OCI-M2 (cell line): ENCODE results near the gene CSAD.

Experiments
- DNase-seq: peaks from one replicate; lab custom pipeline; 2025; ENCODE audit not compliant: unreplicated experiment; lab: John Stamatoyannopoulos, UW

The CSAD gene

DNA sequence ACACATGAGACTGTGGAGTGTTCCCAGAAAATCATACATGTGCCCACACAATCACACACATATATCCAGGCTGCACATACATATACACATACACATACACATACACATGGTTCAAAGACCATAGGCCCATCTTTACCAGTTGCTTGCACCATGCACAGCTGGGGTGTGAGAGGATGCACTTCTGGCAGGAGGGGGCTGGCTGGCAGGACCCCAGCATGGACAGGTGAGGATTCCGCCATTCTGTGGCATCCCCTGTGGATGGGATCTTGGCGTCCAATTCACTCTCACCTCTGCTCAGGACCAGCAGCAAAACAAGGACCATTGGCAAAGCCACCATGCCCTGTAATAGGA lies 19.4 kb upstream of the CSAD start:
- no peak for DNase-seq

DNA sequence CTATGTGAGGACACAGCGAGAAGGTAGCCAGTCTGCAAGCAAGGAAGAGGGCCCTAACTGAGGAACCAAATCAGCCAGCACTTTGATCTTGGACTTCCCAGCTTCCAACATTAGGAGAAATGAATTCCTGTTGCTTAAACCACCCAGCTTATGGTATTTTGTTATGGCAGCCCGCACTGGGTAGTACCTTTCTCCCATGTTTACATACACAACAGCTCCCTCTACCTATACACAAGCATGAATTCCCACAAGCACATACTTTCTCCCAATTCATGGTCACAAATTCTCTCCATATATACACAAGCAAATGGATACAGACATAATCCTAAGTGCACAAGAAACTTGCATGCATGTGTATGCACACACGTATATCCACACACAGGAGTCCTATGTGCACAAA lies 19.0 kb upstream of the CSAD start:
- no peak for DNase-seq

DNA sequence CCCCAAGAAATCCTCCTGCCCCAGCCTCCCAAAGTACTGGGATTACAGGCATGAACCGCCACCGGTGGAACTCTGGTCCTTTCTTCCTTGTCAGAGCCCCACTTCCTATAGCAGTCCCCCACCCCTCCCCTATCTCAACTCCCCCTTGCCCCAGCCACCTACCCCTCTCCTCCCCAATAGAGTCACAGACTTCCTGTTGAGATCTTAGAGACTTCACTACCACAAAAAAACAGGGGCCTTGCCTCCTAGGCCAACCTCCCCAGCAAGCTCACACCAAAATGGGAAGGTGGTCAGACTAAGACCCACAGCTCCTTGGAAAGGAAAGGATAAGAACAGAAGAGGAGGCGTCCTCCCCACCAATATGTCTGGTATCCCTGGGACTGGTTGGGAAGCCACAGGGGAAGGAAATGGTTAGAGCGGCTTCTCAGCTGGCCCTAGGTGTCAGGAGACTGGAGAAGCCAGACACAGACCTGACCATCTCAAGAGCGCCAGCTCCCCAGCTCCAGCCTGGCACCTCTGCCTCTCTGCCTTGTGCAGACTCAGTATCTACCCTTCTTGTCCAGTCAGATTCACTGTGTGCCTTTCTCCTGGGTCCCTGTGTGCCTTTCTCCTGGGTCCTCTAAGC lies 17.9 kb upstream of the CSAD start:
- DNase-seq = no peak

DNA sequence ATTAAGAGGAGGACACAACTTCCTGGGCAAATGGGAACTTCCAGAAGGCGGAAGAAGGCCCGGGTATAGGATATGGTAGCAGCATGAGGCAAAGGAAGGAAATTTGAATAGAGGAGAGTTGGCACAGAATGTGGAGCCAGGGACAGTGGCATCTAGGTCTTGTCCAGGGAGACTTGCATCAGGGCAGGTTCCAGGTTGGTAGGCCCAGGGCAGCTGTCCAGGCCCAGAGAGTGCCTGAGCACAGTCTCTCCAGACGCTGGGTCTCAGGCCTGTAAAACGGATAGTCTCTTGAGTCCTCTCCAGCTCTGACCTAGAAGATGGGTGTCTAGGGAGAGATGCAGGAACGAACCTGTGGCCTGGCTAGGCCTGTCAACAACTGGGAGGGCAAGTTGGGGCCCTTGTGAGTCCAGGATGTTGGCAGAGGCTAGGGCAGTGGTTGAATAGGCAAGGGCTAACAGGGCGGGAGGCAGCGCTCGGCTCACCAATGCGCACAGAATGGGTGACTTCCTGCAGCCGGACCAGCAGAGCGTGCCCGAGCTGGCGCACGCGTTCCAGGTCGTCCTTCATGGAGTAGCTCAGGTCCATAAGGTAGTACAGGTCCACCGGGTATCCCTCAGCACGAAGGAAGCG lies 16.4 kb upstream of the CSAD start:
- no peak for DNase-seq

DNA sequence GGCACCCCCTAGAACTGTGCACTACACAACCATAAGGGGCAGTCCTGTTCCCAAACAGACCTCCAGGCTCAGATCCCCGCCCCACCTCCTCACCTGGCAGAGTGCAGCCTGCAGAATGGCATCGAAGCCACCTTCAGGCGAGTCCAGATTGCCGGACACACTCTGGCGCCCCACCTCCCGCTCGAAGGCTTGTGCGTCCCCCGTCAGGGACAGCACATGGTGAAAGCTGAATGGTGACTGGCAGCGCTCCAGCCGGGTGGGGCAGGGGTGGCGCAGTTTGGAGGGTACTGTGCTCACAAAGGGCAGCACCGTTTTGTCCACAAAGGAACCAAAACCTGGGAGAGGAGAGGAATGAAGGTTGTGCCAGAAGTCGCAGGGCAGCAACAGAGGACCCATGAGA lies 15.8 kb upstream of the CSAD start:
- no peak for DNase-seq

DNA sequence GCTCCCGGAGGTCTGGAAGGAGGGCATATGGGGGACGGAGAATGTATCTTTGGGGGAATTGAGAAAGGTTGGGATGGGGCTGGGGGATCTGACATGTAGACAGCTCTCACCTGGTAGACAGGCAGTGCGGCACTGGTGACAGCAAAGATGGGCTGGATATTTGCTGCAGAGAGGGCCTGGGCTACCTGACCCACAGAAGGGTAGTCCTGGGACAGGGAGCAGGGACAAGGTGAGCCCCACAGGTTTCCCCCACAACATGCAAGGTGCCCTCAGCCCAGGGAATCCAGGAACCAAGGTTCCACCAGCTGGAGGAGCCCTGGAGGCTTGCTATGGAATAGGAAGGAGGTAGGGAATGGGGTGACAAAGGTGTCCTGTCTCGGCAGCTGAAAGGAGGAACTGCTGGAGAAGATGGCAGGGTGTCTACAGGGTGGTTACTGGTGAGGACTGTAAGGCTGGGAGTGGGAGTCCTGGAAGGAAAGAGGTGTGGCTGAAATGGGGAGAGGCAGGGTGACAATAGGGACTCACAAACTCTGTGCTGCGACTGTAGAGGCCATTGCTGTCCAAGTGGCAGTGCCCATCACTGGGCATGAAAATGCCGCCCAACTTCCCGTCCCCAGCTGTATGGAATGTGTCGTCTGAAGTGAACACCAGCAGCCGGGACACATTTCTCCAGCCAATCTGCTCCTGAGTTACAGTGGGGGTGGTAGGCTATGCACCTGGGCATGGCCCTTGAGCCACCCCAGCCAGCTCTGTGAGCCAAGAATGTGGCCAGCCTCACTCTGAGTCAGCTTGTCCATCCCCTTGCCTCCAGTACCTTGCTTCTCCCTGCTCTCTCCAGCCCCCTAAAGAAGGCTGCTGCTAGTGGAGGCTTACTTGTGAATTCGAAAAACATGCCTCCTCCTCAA lies 15.0 kb upstream of the CSAD start:
- no peak for DNase-seq

DNA sequence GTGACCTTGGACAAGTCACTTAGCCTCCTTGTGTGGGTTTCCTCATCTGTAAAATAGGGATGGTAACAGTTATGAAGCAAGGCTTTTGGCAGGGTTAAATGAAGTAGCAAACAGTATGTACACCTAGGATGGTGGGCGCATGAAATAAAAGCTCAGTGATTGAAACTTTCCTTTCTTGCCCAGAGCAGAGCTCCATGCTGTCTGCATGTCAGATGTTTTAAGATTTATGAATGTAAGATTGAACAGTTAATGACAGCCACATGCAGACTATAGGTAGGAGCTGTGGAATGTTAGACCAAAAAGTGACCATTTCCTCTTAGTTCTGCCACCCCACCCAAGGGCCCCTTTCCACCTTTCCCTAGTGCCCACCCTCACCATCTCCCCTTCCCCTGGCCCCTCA lies 14.2 kb upstream of the CSAD start:
- DNase-seq = no peak

DNA sequence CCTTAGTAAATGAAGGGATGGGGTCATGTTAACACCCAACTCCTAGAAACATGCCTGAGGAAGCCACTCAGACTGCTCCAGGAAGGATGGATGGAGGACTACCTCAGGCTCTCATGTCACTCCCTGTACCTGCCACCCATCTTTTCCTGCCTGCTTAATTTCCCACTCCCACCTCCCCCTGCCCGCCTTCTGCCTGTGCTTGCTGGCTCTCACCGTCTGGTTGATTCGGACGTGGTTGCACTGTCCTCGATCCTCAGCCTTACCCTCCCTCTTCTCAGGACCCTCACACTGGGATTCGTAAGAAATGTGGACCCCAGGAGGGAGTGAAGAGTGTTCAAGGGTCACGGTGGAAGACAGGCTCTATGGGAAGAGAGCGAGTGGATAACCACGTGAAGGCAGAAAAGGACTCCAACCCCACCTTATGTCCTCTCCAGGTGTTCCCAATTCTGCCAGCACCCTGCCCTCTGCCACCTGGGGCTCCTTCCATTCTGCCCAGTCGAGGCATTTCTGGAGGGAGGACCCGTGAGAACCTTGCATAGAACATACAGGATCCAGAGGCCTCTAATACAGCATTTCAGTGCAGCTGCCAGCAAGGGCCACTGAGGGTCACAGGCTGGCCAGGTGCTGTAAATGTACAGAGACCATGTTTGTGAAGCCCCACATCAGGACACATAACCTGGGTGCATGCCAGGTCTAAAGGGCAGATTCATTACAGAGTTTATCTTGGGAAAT lies 13.4 kb upstream of the CSAD start:
- no peak for DNase-seq

DNA sequence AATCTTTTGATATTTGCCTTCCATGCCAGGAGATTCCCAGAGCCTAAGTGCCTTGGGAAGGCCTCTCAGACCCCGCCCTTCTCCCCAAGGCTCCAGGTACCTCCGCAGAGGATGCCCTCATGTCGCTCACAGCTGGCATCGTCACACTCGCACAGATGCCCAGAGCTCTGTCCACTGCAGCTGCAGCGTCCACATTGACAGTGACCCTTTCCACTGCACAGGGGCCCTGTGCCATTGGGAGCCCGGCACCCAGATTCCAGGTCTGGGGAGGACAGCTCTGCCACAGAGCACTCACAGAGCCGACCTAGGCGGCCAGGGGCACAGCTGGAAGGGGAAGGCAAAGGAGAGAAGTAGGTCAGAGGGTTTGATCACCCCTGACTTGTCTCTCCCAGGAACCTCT lies 12.3 kb upstream of the CSAD start:
- no peak for DNase-seq

DNA sequence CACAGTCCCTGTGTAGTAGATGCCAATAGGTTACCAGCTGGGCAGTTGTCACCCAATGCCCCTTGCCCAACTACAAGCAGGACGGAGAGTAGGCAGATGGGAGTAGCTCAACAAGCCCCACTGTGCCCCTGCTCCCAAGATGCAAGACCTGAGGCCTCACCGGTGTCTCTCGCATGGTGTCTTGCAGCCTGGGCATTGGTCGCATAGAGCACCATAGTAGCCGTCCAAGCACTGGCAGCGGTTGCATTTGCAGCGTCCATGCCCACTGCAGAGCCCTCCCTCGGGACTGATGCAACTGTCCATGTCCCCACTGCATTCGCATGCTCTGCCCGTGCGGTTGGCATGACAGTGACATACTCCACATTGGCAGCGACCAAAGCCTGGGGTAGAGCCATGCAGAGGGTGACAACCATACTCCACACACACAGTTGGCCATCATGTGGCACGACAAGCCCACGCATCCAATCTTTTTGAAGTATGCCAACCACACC lies 11.9 kb upstream of the CSAD start:
- DNase-seq = no peak

DNA sequence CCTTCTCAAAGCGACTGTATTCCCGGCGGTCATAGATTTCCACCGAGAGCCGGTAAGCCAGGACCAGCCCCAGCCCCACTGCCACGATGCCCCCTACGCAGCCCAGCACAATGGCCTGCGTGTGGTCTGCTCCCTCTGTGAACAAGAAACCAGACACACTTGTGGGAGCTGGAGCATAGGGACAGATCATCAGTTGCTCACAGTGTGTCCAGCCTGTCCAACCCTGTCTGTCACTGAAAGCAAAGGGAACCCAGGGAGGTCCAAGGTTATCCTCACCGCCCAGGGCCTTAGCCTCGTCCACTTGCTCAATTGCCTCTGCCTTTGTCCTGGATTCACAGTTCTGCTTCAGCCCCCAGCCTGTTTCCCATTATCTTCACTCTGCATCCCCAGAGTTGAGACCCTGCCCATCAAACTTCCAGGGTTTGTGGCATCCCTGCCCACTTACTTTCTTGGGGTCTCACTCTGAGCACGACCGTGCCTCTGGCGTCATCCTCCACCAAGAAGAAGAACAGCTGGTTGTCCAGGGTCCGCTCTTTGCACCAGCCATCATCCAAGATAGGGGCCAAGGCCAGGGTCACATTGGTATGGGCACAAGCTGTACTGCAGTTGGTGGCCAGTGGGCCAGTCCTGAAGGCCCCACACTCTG lies 11.3 kb upstream of the CSAD start:
- no peak for DNase-seq

DNA sequence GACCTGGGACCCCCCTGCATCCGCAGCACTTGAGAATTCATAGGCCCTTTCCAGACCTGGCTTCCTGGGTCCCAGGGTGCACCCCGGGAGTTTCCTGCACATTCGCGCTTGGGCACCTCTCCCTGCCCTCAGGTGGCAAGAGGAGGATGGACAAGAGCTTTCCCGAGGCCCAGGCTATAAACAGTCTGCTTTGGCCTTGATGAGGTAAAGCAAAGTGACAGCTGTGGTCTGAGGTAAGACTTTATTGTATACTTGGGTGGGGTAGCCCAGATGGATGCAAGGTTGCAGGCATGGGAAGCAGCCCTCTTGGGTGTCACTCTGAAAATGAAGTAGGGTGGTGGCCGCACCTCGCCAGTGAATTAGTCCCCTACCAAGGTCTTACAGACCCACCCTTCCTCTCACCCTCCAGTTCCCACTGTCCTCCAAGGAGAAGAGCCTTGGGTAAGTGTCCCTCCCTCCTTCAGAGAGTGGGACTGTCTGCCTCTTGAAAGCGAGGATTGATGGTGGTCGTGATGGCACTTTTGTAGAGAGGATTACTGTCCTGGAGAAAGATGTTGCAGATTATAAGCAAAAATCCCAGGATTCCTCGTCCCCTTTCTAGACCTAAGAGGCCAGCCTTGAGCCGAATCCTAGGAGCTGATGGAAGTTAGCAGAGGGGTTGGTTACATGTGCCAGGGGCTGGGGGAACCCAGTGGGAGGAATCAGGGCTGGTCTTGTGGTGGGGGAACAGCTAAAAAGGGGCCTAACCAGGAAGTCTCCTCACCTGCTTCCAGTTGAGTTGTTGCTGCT lies 10.6 kb upstream of the CSAD start:
- no peak for DNase-seq

DNA sequence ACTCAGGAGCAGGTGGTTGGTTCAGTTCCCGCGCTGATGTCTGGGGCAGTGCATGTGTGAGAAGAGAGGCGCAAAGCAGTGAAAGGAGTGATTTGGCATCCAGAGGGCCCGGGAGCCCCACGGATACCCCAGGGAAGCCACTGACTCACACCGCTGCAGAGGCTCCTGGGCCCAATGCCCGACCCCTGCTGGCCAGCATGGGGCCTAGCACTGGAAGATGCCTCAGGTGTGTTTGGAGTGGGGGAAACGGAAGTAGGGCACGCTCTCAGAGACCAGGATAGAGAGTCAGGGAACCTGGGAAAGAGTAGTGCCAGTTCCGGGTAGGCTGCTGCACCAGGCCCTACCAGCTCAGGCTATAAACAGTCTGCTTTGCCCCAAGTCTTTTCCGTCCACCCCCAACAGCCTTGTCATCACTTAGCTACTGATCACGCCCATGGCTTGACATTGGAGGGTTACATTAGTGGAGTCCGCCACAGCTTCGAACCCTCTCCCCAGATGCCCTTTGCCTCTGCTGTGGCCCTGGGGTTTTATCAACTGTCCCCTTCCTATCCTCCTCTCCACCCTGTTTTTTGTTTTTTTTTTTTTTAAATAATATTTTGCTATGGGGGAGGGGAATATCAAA lies 9.5 kb upstream of the CSAD start:
- no peak for DNase-seq

DNA sequence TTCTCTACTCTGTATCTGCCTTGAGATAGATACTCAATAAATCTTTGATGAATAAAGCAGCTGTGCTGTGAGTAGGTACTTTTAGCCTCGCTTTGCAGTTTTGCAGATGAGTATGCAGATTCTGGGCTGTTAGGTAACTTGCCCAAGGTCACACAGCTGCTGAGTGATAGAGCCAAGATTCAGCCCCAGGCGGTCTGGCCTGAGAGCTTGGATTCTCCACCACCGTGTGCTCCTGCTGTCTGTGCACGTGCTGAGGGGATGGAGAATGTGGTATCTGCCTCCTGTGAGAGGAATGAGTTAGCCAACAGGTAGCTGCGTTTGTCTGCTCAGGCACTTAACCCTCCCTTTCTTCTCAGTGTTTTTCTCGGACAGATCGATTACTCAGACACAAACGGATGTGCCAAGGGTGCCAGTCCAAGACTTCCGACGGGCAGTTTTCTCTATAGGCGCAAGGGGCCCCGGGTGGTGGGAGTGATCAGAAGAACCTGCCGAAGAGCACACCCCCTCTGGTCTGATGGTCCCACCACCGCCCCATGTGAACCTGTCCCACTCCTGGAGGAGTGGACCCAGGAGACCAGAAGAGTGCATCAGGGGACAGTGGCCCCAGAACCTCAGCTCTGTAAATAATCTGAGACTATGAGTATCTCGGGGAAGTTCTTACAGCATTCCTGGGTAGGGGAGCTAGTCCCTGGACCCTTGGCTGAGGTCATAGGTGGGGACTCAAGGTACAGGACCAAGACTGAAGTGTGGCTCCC lies 6.6 kb upstream of the CSAD start:
- no peak for DNase-seq

DNA sequence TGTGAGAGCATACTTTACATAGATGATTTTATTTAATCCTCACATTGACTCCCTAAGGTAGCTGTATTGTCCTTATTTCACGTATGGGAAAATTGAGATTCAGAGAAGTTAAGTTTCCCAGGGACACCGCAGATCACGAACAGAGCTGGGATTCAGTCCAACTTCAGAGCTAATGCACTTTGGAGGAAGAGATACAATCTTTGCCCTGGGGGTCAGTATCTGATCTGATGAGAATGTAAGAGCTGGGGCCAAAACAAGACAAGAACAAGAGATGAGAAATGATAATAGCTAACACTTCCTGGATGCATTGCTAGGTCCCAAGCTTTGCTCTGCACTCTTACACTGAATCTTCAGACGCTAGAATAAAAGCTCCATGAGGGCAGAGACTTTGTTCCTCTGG lies 6.0 kb upstream of the CSAD start:
- no peak for DNase-seq

DNA sequence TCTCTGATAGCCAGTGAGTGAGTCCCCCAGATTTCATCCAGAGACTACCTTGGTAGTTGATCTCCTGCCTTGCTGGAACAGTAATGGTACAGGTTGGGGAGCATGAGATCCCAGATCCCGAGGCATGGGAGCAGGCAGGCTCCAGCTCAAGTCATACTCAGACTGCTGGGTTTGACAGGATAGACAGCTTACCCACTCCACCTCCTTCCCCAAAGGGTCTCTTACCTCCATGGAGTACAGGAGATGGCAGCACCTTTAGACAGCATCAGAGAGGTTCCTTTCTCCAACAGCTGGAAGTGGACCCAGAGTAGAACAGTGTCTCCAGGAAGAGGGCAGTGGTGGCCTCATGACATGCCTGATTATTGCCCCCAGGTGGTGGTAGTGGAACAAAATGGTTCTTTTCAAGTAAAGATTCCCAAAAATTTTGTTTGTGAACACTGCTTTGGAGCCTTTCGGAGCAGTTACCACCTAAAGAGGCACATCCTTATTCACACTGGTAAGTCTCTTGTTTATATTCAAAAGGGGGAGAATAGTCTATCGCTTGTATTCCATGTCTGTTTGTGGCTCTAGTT lies 4.9 kb upstream of the CSAD start:
- DNase-seq = no peak

DNA sequence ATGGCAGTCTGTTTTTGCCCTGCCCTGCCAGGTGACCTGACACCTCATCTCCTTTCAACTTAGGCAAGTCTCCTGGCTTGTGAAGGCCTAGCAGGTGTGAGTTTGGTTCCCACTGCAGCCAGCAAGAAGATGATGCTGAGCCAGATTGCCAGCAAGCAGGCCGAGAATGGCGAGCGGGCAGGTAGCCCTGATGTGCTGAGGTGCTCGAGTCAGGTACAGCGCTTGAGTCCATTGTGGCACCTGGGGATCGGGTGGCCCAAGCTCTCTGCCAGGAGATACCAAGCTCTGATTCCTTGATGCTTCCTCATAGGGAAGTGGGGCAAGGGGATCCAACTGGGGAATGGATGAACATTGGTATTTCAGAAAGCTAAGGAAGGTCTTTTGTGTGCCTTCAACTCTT lies 4.1 kb upstream of the CSAD start:
- DNase-seq = no peak

DNA sequence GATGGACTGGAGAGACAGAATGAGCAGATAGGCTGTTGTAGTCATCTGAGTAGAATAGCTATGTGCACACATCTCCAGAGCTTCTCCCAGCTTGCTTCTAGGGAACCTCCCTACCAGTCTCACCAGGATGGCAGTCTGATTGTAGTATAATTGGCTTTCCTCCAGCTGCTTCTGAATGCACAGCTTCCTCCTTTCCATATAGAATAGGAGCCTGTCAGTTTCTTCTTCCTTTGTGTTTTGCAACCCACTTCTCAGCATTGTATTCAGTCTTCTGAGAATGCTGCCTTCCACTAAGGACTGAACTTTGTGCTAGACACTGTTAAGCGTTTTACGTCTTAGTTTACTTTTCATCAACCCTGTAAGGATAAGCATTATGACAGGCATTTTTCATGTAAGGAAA lies 2.2 kb upstream of the CSAD start:
- no peak for DNase-seq

DNA sequence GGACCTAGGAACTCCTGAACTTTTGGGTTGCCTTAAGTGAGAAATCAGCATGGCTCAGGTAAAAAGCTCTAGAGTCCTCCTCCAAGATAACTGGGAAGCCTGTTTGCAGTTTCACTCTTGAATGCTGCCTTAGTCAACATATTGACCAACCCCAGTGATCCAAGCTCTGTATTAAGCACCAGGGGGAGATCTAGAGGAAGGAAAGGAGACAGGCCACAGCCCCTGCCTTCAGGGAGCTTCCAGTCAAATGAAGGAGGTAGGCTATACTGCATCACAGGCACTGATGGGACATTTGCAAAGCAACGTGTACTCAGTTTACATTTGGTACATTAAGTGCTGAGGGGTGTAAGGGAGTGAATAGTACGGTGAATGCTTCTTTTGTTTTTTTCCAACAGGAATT lies 1.2 kb upstream of the CSAD start:
- DNase-seq = no peak
